ENCODE measurements around the gene EPHA6. TPM values are rescaled to one million over a fixed set of nuclear protein-coding genes. Genes with fewer than 3 reads are reported as not detected.

The EPHA6 gene
- total RNA-seq, 1 experiment from 2014 or later: 0.61 TPM

DNA sequence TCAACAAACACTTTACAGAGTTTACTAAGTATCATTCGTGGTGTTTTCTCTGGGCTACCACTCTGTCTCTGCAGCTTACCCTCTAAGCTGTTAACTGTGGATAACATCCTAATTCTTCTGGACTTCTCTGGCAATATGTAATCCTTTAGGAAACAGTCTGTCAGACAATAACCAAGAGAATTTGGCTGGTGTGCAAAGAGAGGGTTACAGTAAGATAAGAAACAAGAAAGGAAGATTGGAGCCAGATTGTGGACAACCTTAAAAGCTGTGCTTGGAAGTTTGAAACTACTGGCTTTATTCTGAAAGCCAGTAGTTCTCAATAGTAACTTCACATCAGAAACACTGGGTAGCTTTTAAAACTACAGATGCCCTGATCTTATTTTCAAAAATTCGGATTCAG, 950.9 kb downstream of the EPHA6 start:
- Histone ChIP-seq H2BK20ac (ENCODE audit: low read depth, low read length, poor library complexity, severe bottlenecking) (no peak overlapping the region), H2BK12ac (ENCODE audit: insufficient read length, low read depth, low read length) (no peak overlapping the region), H3K23me2 (ENCODE audit: insufficient read length, low read depth, low read length, poor library complexity, severe bottlenecking) (peaks cover 7% of the 10 kb centered on the region), H3K56ac (ENCODE audit: insufficient read length, low read depth, low read length) (no peak overlapping the region), H4K8ac (replicated peaks; ENCODE audit: insufficient read length, low read depth, low read length) (no peak overlapping the region), H3K27ac (ENCODE audit: insufficient read length, low read depth, low read length) (no peak overlapping the region), H2AK5ac (ENCODE audit: insufficient read length, low read length) (no peak overlapping the region), H3K79me1 (ENCODE audit: insufficient read depth, low read depth, low read length, poor library complexity, severe bottlenecking) (peaks cover 2% of the 10 kb centered on the region), H4K5ac (ENCODE audit: insufficient read length, low read depth, low read length) (no peak overlapping the region), H3K9me3 (ENCODE audit: control insufficient read depth, low read depth, low read length) (no peaks in the 10 kb centered on the region), H3T11ph (ENCODE audit: low read length) (no peak overlapping the region), H3K14ac (ENCODE audit: insufficient read depth, low read length) (no peak overlapping the region), H3K4ac (ENCODE audit: low read depth, low read length) (no peak overlapping the region), H2AFZ (ENCODE audit: low read length) (no peak overlapping the region), H3K9ac (ENCODE audit: extremely low read depth, insufficient read length, low read length) (peak overlapping the region; percentile 12), H3K79me2 (ENCODE audit: insufficient read depth, low read length) (no peaks in the 10 kb centered on the region), H3K18ac (ENCODE audit: insufficient read length, low read depth, low read length) (no peak overlapping the region), H4K20me1 (ENCODE audit: control insufficient read depth, insufficient read depth, insufficient read length) (no peaks in the 10 kb centered on the region), H3K4me2 (ENCODE audit: insufficient read depth, insufficient read length, low read length) (peak overlapping the region; percentile 88), H3K4me1 (ENCODE audit: insufficient read depth, low read length) (no peaks in the 10 kb centered on the region), H2BK15ac (ENCODE audit: low read depth, low read length) (no peak overlapping the region), H3K27me3 (ENCODE audit: insufficient read depth, low read length) (no peaks in the 10 kb centered on the region), H3K23ac (ENCODE audit: insufficient read length, low read depth, low read length) (no peak overlapping the region), H2BK5ac (ENCODE audit: insufficient read length, low read length) (no peak overlapping the region), H4K91ac (ENCODE audit: insufficient read length, low read depth, low read length) (no peak overlapping the region), H2BK120ac (ENCODE audit: low read depth, low read length, poor library complexity, severe bottlenecking) (no peak overlapping the region)
- TF ChIP-seq CTCF (conservative IDR thresholded peaks at IDR 0.05): no peak
- peak overlapping the region; percentile 97 to 98 for H3K4me3 Mint-ChIP-seq
- H3K27ac Mint-ChIP-seq: 0 out of 7 replicates have a peak overlapping the region, but pooled peaks of 1 of the 3 experiments have one; percentile 36
- no peaks in the 10 kb centered on the region for H3K27me3 Mint-ChIP-seq (ENCODE audit: low read depth)
- peaks cover 21 to 30% of the 10 kb centered on the region in 2 experiments for H3K4me1 Mint-ChIP-seq
- no peaks in the 10 kb centered on the region; a peak in 1 of 5 replicates for H3K9me3 Mint-ChIP-seq
- no CpG with 5 or more reads among the region's 2 CpGs for WGBS (ENCODE audit: extremely low coverage, insufficient read length, low lambda C conversion rate)
- H3K36me3 Mint-ChIP-seq (ENCODE audit: insufficient read depth in 1 of 3, low read depth in 3 of 3): peaks cover 10 to 15% (median 13%) of the 10 kb centered on the region in 3 experiments
- no peak for DNase-seq
